GM18951 (cell line): Measurements from ENCODE around the gene ATP2A3.

Experiments
- POLR2A ChIP-seq: IDR thresholded peaks from 4 replicates; pipeline ENCODE4 v1.6.1; 2011; ENCODE audit warnings: mild to moderate bottlenecking; ENCODE audit not compliant: insufficient read length, insufficient read depth; ENCODE audit errors: extremely low read depth
- in situ Hi-C: fragments of 300-500 bp; cut with MboI; formaldehyde crosslinking; loops from one replicate; pipeline ENCODE4 v1.12.0; 2022; ENCODE audit warnings: low sequenced_read_pairs, mixed read lengths, inconsistent platforms; ENCODE audit not compliant: unreplicated experiment

Gene ATP2A3

DNA sequence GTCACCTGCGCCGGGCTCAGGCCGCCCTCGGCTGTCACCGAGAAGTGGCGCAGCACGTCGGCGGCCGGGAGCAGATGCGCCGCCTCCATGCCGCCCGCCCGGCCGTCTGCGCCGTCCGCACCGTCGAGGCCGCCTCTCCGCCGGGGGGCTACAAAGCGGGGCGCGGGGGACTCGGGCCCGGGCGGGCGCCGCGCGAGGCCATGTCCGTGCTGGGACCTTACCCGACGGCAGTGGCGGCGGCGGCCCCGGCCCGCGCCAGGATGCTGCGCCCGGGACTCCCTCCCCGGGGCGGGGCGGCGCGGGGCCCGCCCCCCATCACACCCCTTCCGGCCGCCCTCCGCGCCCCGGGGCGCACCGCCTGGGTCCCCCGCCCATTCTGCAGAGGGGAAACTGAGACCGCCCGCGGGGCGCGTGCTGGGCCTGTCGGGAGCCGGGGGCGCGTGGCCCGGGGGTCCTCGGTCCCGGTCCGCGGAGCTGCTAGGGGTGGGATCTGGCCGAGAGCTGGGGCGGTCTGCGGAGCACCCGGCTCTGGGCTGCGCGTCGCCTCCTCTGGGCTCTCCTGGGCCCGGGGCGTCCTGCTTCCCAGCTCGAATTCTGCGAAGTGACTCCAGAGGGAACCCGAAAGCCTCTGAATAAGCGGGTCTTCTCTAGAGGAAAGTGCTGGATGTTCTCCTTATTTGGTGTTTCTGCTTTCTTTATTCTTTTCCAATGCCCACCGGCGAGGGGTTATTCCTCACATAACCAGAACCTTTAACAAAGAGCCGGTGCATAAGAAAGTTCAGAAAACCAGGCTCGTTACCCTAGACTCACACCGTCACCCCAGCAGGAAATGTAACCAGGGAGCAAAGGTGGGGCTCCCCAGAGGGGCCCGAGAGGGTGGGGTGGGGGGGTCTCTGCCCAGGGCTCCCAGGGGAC lies at the start of gene ATP2A3:
ATP2A3 (minus strand) TSS at position 235 of the 915 bp plus-strand sequence; CDS start at position 89, 146 bp downstream.
- in situ Hi-C loops: no loop called here

DNA sequence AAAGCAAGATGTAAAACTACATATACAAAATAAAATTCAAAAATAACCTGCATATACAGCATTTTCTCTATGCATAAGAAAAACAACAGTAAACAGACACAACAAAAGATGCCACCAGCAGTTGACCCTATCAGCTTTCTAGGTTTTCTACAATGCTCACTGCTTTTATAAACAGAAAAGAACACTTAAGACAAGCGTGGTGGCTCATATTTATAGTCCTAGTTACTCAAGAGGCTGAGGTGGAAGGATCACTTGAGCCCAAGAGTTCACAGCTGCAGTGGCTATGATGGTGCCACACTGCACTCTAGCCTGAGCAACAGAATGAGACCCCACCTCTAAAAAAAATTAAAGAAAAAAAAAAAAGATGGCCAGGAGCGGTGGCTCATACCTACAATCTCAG lies 46.5 kb upstream of the ATP2A3 start:
- in situ Hi-C loops: loop anchor here (25.0 kb wide), 1 partner anchor 148 kb away; no protein-coding TSS in a partner anchor
- TF ChIP-seq POLR2A: no peak

More for the DNA sequence above, at the start of gene ATP2A3:
- peak; percentile 95 for TF ChIP-seq POLR2A

DNA sequence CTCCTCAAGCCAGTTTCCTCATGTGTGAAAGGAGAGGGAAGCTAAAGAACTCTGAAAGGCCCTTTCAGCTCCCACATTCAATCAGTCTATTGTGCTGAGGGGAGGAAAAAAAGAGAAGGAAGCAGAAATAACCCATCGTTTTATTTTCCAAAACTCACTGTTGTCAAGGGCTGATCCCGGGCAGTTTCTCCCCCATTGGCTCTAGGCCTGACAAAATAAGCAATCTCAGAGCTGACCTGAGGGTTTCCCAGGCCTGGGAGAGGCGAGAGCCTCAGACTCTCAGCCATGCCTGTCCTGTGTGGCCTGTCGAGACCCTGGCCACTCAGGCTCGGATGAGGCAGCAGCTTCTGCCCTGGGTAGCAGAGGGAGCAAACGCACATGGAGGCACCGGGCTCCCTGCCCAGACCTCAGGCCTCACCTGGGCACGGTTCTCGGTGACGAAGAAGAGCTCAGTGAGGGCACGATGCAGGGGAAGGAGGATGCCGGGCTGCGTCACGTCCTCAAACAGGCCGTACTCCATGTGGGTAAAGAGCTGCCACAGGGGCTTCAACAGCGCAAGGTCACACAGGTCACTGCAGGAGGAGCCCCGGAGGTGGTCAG lies 45.0 kb upstream of the ATP2A3 start:
- in situ Hi-C loops: loop anchor here (25.0 kb wide), 1 partner anchor 147 kb away; no protein-coding TSS in a partner anchor
- TF ChIP-seq POLR2A: no peak

DNA sequence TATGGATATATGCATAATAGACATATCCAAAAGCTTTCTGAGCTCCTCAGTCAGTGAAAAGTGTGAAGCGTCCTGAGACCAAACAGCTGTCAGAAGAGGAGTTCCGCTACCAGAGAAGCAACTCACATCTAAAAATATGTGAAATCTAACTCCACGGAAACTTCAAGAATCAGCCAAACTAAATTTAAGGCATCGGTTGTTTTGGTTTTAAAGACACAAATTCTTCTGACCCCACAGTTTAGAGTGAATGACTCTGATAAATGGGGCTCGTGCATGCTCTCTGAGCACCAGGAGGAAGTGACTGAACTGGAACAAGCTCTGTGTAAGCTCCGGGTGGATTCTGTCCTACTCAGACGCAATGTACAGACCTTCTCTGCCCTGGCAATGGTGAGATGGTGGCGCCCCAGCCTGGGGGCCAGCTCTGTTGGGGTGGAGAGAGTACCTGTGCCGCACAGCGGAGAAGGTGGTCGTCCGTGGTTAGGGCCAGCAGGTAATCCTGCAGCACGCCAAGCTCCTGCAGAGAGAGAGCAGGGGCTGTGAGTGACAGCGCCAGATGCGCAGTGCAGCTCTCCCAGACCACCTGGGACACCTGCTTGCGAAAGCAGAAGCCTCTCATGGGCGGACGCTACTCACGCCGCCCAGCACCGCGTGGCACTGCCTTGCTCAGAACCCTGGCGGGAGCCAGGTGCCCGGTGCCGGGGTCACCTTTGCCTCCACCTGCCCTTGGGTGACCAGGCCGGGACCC lies 44.4 kb upstream of the ATP2A3 start:
- no peak for TF ChIP-seq POLR2A
- in situ Hi-C loops: loop anchor here (25.0 kb wide), 1 partner anchor 146 kb away; no protein-coding TSS in a partner anchor

DNA sequence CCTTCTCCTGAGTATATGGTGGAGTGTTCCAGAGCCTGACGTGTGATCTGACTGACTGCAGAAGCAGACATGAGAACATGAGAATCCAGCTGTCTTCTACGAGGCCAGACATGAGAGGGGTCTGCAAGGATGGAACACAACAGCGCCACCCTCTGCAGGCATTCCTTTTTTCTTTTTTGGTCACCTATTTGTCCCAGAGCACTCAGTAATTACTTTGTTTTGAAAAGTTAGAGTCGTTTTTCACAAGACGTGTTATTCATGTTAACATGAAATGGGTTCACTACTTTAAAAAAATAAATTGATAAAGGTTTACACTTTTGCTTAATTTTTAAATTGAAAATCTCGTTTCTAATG lies 43.8 kb upstream of the ATP2A3 start:
- in situ Hi-C loops: loop anchor here (25.0 kb wide), 1 partner anchor 146 kb away; no protein-coding TSS in a partner anchor
- TF ChIP-seq POLR2A: no peak

DNA sequence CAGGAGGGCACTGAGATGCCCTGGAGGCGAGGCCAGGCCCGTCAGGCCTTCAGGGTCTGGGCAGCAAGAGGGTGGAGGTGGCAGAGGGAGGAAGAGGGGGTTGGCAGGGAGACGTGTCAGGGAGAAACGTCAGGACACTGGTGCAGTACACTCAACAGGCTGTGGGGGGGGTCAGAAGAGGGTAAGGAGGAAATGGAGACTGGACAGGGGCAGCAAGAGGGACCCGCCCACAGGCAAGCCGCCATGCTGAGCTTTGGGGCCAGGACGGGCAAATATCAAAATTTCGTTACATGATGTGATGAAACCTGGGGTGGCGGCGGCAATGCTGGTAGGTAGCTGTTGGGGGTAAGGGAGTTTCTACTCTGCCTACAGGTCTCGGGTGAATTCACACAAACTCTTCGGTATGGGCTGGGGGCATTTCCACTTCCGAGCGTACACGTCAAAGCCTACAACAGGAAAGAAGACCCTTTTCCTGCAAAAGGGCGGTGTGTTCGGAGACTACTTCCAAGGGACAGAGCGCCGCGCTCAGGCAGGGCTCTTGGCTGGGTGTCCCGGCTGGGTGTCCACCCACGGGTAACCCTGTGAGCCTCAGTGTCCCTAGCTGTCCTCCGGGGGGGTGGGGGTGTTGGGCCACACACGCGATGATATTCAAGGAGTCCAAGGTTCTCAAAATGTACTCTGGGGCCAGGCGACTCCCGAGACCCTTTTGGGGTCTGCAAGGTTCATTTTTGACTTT lies 43.3 kb upstream of the ATP2A3 start:
- in situ Hi-C loops: loop anchor here (25.0 kb wide), 1 partner anchor 145 kb away; no protein-coding TSS in a partner anchor
- no peak for TF ChIP-seq POLR2A

DNA sequence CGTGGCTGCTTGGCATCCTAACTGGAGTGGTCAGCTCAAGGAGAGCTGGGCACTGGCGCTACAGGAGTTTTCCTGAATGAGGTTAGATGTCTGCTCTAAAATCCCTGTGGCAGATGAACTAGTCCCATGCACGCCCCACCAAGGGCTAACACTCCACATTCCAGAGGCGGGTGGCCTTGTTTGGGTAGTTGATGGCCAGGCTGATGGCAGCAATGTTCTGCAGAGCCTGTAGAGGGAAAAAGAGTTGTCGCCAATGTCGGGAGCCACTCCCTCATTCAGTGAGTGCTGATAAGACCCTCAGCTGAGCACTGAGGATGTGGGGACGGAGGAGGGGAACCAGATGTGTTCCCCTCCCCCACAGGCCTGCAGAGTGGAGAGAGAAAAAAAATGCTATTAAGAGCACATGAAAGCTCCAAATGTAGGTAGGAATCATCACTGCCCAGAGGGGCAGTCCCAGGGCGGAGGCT lies 42.5 kb upstream of the ATP2A3 start:
- TF ChIP-seq POLR2A: no peak
- in situ Hi-C loops: loop anchor here (25.0 kb wide), 1 partner anchor 144 kb away; no protein-coding TSS in a partner anchor

DNA sequence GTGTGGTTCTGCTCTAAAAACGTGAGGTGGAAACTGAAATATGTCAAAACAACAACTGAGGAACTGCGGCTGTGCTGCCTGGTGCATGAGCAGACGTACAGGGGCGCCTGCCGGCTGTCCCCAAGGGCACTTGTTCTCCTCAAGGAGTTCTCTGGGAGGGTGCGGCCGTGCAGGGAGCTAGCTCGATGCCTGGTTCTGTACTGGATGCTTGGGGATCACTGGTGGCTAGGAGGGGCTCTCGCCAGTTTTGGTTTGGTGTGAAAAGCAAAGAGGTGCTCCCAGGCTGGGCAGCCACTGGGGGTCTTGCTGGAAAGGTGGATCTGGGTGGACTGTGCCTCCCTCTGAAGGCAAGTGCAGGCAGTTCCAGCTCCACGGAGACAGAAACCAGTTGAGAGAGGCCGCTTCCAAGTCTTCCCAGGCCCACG lies 41.9 kb upstream of the ATP2A3 start:
- TF ChIP-seq POLR2A: no peak
- in situ Hi-C loops: loop anchor here (25.0 kb wide), 1 partner anchor 144 kb away; no protein-coding TSS in a partner anchor

DNA sequence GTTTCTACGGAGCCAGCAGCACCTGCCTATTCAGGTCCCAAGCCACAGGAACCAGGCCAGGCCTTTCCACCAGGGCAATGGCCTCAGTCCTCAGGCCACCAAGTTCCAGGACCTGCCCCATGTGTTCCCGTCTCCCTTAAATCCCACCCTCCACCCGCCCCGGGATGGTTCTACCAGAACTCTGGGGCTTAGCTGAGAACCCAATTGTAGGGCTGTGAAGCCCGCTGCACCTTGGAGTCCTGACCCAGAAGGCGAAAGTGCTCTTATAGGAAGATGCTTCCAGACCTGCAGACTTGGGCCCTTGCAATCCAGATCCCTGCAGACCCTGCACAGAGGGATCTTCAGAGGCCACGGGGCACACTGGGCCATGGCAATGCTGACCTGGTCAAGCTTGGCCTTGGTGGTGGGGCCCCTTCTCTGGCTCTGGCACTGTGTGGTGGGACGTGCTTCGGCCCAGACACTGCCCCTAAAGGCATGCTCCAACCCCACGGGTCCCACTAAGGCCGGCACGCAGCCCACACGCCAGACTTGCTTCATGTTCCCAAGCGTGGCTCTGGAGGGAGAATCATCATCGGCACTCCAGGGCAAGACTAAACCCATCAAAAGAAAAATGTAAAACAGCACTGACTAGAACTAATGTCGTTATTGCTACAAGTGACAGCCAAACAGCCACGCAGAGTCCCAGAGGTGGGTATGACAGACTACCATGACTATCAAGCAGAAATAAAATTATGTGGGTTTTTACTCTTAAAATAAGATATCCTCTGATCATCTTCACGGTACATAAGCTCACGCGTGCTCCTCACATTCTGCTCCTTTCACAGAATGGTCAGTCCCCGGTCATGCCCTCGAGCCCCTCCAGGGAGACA lies 41.3 kb upstream of the ATP2A3 start:
- in situ Hi-C loops: loop anchor here (25.0 kb wide), 1 partner anchor 143 kb away; no protein-coding TSS in a partner anchor
- TF ChIP-seq POLR2A: no peak

DNA sequence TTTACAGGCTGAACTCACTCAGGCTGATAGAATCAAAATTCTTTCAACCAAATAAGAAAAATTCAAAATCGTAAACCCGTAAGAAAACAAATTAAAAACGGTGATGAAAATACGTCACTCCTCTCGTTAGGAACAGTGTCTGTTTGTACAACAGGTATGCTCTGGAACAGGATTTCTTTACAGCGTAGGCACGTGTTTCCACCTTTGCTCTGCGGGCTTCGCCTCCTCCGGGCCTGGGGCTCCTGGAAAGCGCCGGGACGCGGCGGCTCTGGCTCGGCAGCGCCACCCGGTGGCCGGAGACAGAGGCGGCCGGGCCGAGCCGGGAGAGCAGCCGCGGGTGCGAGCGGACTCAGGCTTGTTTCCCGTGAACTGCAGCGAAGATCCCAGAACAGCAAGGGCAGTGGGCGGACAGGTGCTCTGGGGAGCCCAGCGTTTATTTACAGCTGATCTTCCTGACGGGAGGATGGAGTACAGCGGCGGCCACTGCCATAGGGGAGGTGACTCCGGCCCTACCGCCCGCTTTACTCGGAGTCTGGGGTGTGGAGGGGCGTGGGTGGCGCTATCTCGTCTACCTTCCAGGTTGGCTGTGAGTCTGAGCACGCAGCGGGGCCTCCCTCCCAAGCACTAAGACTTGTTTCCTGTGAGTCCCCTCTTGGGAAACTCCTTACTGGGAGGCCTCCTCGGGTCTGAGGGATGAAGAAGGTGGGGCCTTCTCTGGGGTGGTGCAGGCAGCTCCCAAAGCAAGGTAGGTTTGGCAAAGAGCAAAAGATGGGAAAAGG lies 40.5 kb upstream of the ATP2A3 start:
- in situ Hi-C loops: loop anchor here (25.0 kb wide), 1 partner anchor 142 kb away; no protein-coding TSS in a partner anchor
- TF ChIP-seq POLR2A: no peak

DNA sequence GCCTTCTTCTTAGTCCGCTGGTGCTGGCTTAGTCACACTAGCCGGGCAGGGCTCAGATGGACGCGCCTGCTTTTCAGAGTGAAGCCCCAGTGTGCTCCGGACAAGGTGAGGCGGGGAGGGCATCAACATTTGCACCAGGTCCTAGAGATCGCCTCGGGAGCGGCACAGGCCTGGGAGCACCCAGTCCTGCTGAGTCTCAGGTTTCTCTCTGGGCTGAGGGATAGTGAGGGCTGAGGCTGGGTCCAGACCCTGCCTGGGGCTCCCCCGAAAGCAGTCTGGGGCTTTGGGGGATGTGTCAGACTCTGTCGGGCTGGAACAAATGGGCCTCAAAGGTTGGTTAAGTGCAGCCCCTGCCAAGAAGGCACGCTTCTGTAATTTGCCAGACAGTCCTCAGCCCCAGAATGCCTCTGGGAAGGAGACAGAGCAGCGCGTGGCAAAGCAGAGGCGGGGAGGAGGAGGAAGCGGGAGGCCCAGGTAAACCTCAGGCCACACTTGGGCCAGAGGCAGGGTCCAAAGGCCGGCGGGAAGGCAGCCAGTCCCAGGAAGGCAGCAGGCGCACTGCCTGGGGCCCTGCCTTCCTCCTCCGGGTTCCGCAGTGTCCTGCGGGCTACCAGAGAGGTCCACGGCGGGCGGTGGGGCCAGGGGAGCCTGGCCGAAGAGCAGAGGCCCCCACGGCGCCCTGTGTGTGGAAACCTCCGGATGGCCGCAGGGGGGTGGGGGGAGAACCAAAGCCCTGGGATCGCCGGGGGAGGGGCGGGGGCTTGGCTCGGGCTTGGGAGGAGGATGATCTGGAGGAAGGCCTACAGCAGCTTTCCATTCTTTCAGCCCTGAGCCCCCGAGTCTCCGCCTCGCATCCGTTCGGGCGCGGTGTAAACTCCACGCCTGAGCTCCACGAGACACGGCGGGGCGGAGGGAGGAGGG lies 39.5 kb upstream of the ATP2A3 start:
- in situ Hi-C loops: loop anchor here (25.0 kb wide), 1 partner anchor 141 kb away; no protein-coding TSS in a partner anchor
- TF ChIP-seq POLR2A: no peak
